Right ventricle myocardium inferior (tissue), 1 donor: ENCODE results near the gene SPDYE4. TPM values are rescaled to one million over a fixed set of nuclear protein-coding genes. Genes with fewer than 3 reads are reported as not detected.

ENCODE experiments used
- ATAC-seq: fragments of 200-7000 bp; cut with Tn5 transposase; one replicate; pipeline ENCODE4 v1.9.1; 2020; ENCODE audit warnings: mild to moderate bottlenecking, moderate library complexity
- DNase-seq: peaks from one replicate; pipeline ENCODE4 v3.0.0; 2021; ENCODE audit errors: missing footprints
- intact Hi-C: fragments of 100-400 bp; cut with DNase I; formaldehyde crosslinking; loops from one replicate; pipeline ENCODE4 v1.11.0; 2022
- total RNA-seq: library from RNA; stranded (reverse); fragmentation: NEBNext Ultra II Directional; extraction: Animal tissue kit (Norgen Biotek cat#: 25700); gene quantifications from one replicate; pipeline ENCODE4 v1.2.1, GENCODE V29; 2021
- donor health status: DM: no; HTN: yes; CAD: no; lungs with severe emphysema.

Gene SPDYE4
- total RNA-seq, 1 donor from 2014 or later = not detected

- no peak for ATAC-seq
- DNase-seq = peak; percentile 28
- intact Hi-C loops = no loop called here
Observed at GRCh38 chr17:8789743-8790142, 31.4 kb upstream of the SPDYE4 start.

- ATAC-seq (no peak), DNase-seq (no peak)
- intact Hi-C loops = no loop called here
Observed at GRCh38 chr17:8788998-8789397, 30.7 kb upstream of the SPDYE4 start.

GRCh38 chr17:8785547-8786413 is 27.4 kb upstream of the SPDYE4 start:
- ATAC-seq = peak; percentile 84
- intact Hi-C loops = loop anchor here (2.0 kb wide), 1 partner anchor 375 kb away; no protein-coding TSS in a partner anchor

GRCh38 chr17:8782176-8782575 is 23.8 kb upstream of the SPDYE4 start:
- no peak for ATAC-seq
- intact Hi-C loops = no loop called here
- DNase-seq = no peak

More at GRCh38 chr17:8785547-8786413, 27.4 kb upstream of the SPDYE4 start:
- DNase-seq = peak; percentile 76

- no peak for DNase-seq
- intact Hi-C loops = no loop called here
- no peak for ATAC-seq
Observed at GRCh38 chr17:8781776-8782175, 23.4 kb upstream of the SPDYE4 start.

GRCh38 chr17:8776881-8777280 is 18.5 kb upstream of the SPDYE4 start:
- DNase-seq = no peak
- intact Hi-C loops = no loop called here
- ATAC-seq = no peak

- DNase-seq (no peak), ATAC-seq (no peak)
- intact Hi-C loops = no loop called here
Observed at GRCh38 chr17:8776248-8776647, 17.9 kb upstream of the SPDYE4 start.

- DNase-seq (no peak), ATAC-seq (no peak)
- intact Hi-C loops = no loop called here
Observed at GRCh38 chr17:8766731-8767130, 8.4 kb upstream of the SPDYE4 start.

GRCh38 chr17:8762012-8762411 is 3.7 kb upstream of the SPDYE4 start:
- ATAC-seq (no peak), DNase-seq (no peak)
- intact Hi-C loops = no loop called here

GRCh38 chr17:8757189-8757588 is 1.2 kb downstream of the SPDYE4 start:
- no peak for DNase-seq
- ATAC-seq = no peak
- intact Hi-C loops = no loop called here

GRCh38 chr17:8755590-8756255 is 2.6 kb downstream of the SPDYE4 start:
- intact Hi-C loops = no loop called here
- no peak for ATAC-seq
- DNase-seq = no peak

- DNase-seq = no peak
- ATAC-seq = no peak
- intact Hi-C loops = loop anchor here (5.0 kb wide), 1 partner anchor 142 kb away; no protein-coding TSS in a partner anchor
Observed at GRCh38 chr17:8754890-8755289, 3.5 kb downstream of the SPDYE4 start.

GRCh38 chr17:8753976-8754440 is 4.3 kb downstream of the SPDYE4 start:
- ATAC-seq (no peak), DNase-seq (no peak)
- intact Hi-C loops = loop anchor here (5.0 kb wide), 1 partner anchor 143 kb away; no protein-coding TSS in a partner anchor

- no peak for ATAC-seq
- intact Hi-C loops = loop anchor here (5.0 kb wide), 1 partner anchor 144 kb away; no protein-coding TSS in a partner anchor
- no peak for DNase-seq
Observed at GRCh38 chr17:8753136-8753975, 5.0 kb downstream of the SPDYE4 start.

GRCh38 chr17:8749616-8750015 is 8.7 kb downstream of the SPDYE4 start:
- ATAC-seq = no peak
- intact Hi-C loops = loop anchor here (5.0 kb wide), 2 partner anchors 117 to 148 kb away; partner anchors contain the start of gene MYH10
- no peak for DNase-seq

- intact Hi-C loops = loop anchor here (2.0 to 5.0 kb wide), 2 partner anchors 115 to 177 kb away; partner anchors contain the start of gene MYH10
- DNase-seq (no peak), ATAC-seq (no peak)
Observed at GRCh38 chr17:8747742-8748141, 10.6 kb downstream of the SPDYE4 start.

- intact Hi-C loops = loop anchor here (2.0 to 5.0 kb wide), 2 partner anchors 114 to 176 kb away; partner anchors contain the start of gene MYH10
- DNase-seq = no peak
- no peak for ATAC-seq
Observed at GRCh38 chr17:8746501-8747236, 11.7 kb downstream of the SPDYE4 start.
